ENCODE results near the gene ELF2.

- no peak for TF ChIP-seq POLR2A (IDR thresholded peaks at IDR 0.05)
- TF ChIP-seq CTCF (IDR thresholded peaks at IDR 0.05): no peak
Measured at GRCh38 chr4:139152249-139152648, 24.8 kb downstream of the ELF2 start.
